GM23338 (cell line): Measurements from ENCODE around the gene SP6. TPM values are rescaled to one million over a fixed set of nuclear protein-coding genes. Genes with fewer than 3 reads are reported as not detected.

Experiments
- CREB1 ChIP-seq: fragments of 250-450 bp; sonication (Bioruptor Pico); IDR thresholded peaks from 2 replicates; pipeline ENCODE4 v1.5.0; 2020; ENCODE audit warnings: low read depth, mild to moderate bottlenecking, moderate library complexity
- ZNF331 ChIP-seq: fragments of 250-450 bp; sonication (Bioruptor Pico); IDR thresholded peaks from 2 replicates; pipeline ENCODE4 v1.5.0; 2020; ENCODE audit warnings: low read depth, mild to moderate bottlenecking, moderate library complexity
- ZNF462 ChIP-seq: fragments of 250-450 bp; sonication (Bioruptor Pico); IDR thresholded peaks from 2 replicates; pipeline ENCODE4 v1.5.0; 2020; ENCODE audit warnings: mild to moderate bottlenecking, moderate library complexity
- polyA plus RNA-seq: library from polyadenylated mRNA; unstranded; fragments of >200 nt; fragmentation: Nextera tagmentation; extraction: Ambion mirVana; gene quantifications from 2 replicates; pipeline ENCODE4 v1.2.1, GENCODE V29; 2016
- total RNA-seq: library from RNA; depleted of rRNA; stranded (reverse); fragments of >200 nt; shearing (Covaris generic); gene quantifications from 2 replicates; pipeline ENCODE4 v1.2.3, GENCODE V29; 2014
- TF ChIP-seq, protein P1 (sequence below): IDR thresholded peaks from one replicate; pipeline ENCODE4 v1.6.1; 2018; ENCODE audit warnings: antibody characterized with exemption; ENCODE audit not compliant: unreplicated experiment
- TF ChIP-seq, protein P2 (sequence below), 2 experiments: fragments of 200-600 bp in 1 of 2; sonication (generic) in 1 of 2; conservative IDR thresholded peaks; 2 replicates each; pipeline versions ENCODE4 v1.5.1 to v1.6.1; 2016 to 2017; ENCODE audit warnings: antibody characterized with exemption in 2 of 2, low read depth in 2 of 2, mild to moderate bottlenecking in 2 of 2, moderate library complexity in 1 of 2

Gene SP6
- total and polyA plus RNA-seq, 2 experiments from 2014 or later, result 0.13 to 1.0 TPM

DNA sequence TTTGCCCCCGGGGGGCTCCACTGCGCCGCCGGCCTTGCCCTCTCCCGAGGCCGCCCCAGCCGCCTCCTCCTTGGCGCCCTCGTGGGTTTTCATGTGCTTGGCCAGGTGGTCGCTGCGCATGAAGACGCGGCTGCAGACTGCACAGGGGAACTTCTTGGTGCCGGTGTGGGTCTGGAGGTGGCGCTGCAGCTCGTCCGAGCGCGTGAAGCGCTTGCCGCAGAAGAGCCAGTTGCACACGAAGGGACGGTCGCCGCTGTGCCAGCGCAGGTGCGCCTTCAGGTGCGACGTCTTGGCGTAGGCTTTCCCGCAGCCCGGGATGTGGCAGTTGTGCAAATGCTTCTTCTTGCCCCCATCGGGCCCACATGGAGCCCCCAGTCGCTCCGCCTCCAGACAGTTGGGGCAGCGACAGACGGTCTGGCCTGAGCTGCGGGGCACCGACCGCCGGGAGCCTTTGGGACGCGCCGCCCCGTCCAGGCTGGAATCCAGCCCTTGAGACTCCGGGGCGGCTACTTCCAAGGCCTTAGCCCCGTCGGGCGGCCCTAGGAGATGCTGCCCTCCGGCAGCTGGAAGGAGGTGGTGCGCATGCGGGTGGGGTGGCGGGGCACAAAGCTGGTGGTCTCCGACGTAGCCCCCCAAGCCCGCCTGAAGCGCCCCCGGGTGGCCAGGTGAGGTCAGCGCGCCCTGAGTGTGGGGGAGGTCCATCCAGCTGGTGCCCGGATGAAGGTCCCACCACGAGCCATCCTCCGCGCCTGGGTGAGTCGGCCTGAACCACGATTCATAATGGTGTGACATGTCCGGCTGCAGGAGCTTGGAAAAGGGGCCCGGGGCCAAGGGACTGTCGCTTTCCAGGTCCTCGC, 3.4 kb downstream of the SP6 start (continued):
- TF ChIP-seq ZNF462 (CRISPR knock-in tag), result no peak
- TF ChIP-seq, protein P1, sequence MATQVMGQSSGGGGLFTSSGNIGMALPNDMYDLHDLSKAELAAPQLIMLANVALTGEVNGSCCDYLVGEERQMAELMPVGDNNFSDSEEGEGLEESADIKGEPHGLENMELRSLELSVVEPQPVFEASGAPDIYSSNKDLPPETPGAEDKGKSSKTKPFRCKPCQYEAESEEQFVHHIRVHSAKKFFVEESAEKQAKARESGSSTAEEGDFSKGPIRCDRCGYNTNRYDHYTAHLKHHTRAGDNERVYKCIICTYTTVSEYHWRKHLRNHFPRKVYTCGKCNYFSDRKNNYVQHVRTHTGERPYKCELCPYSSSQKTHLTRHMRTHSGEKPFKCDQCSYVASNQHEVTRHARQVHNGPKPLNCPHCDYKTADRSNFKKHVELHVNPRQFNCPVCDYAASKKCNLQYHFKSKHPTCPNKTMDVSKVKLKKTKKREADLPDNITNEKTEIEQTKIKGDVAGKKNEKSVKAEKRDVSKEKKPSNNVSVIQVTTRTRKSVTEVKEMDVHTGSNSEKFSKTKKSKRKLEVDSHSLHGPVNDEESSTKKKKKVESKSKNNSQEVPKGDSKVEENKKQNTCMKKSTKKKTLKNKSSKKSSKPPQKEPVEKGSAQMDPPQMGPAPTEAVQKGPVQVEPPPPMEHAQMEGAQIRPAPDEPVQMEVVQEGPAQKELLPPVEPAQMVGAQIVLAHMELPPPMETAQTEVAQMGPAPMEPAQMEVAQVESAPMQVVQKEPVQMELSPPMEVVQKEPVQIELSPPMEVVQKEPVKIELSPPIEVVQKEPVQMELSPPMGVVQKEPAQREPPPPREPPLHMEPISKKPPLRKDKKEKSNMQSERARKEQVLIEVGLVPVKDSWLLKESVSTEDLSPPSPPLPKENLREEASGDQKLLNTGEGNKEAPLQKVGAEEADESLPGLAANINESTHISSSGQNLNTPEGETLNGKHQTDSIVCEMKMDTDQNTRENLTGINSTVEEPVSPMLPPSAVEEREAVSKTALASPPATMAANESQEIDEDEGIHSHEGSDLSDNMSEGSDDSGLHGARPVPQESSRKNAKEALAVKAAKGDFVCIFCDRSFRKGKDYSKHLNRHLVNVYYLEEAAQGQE, result no peak
- no peak; the same call in 1 of the 2 replicates for TF ChIP-seq CREB1 (CRISPR knock-in tag)
- TF ChIP-seq, protein P2, sequence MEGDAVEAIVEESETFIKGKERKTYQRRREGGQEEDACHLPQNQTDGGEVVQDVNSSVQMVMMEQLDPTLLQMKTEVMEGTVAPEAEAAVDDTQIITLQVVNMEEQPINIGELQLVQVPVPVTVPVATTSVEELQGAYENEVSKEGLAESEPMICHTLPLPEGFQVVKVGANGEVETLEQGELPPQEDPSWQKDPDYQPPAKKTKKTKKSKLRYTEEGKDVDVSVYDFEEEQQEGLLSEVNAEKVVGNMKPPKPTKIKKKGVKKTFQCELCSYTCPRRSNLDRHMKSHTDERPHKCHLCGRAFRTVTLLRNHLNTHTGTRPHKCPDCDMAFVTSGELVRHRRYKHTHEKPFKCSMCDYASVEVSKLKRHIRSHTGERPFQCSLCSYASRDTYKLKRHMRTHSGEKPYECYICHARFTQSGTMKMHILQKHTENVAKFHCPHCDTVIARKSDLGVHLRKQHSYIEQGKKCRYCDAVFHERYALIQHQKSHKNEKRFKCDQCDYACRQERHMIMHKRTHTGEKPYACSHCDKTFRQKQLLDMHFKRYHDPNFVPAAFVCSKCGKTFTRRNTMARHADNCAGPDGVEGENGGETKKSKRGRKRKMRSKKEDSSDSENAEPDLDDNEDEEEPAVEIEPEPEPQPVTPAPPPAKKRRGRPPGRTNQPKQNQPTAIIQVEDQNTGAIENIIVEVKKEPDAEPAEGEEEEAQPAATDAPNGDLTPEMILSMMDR (conservative IDR thresholded peaks at IDR 0.05; ENCODE audit: low read depth in 2 of 2), result peak; percentile 74 to 80
- TF ChIP-seq ZNF331, result no peak
